ENCODE measurements around the gene EPB42.

The EPB42 gene

GRCh38 chr15:43220991-43221403, at the start of gene EPB42:
Gene EPB42 (minus strand): TSS chr15:43221018. CDS start chr15:43220825, 193 bp downstream.
- DNase-seq (ENCODE audit: low spot score) = no peak
- FAIRE-seq = no peak

- DNase-seq (ENCODE audit: low spot score) (no peak), FAIRE-seq (no peak)
These were observed 49.4 kb upstream of the EPB42 start for GRCh38 chr15:43270113-43270665.

- DNase-seq (ENCODE audit: low spot score) (no peak), FAIRE-seq (no peak)
These were observed 47.6 kb upstream of the EPB42 start for GRCh38 chr15:43268111-43269105.

- FAIRE-seq (no peak), DNase-seq (ENCODE audit: low spot score) (no peak)
These were observed 46.6 kb upstream of the EPB42 start for GRCh38 chr15:43267439-43267838.

- no peak for FAIRE-seq
- no peak for DNase-seq (ENCODE audit: low spot score)
These were observed 46.0 kb upstream of the EPB42 start, which contains the start of gene TGM5 for GRCh38 chr15:43266834-43267233. Gene TGM5 (minus strand): TSS chr15:43266928. CDS start chr15:43266849, 79 bp downstream.

GRCh38 chr15:43266386-43266785, 45.6 kb upstream of the EPB42 start:
- DNase-seq (ENCODE audit: low spot score) (no peak), FAIRE-seq (no peak)

- DNase-seq (ENCODE audit: low spot score) (no peak), FAIRE-seq (no peak)
These were observed 39.3 kb upstream of the EPB42 start for GRCh38 chr15:43260011-43260615.

- no peak for DNase-seq (ENCODE audit: low spot score)
- no peak for FAIRE-seq
These were observed 38.0 kb upstream of the EPB42 start for GRCh38 chr15:43258781-43259180.

- FAIRE-seq = no peak
- no peak for DNase-seq (ENCODE audit: low spot score)
These were observed 35.5 kb upstream of the EPB42 start for GRCh38 chr15:43256341-43256740.

- FAIRE-seq (no peak), DNase-seq (ENCODE audit: low spot score) (no peak)
These were observed 34.6 kb upstream of the EPB42 start for GRCh38 chr15:43255376-43255775.

- DNase-seq (ENCODE audit: low spot score) = peak; percentile 67
- FAIRE-seq = peak; percentile 27
These were observed 32.9 kb upstream of the EPB42 start for GRCh38 chr15:43253431-43254403.

GRCh38 chr15:43251871-43252250, 31.0 kb upstream of the EPB42 start:
- FAIRE-seq (no peak), DNase-seq (ENCODE audit: low spot score) (no peak)

- DNase-seq (ENCODE audit: low spot score) (no peak), FAIRE-seq (no peak)
These were observed 30.5 kb upstream of the EPB42 start for GRCh38 chr15:43251185-43251870.

GRCh38 chr15:43250785-43251184, 30.0 kb upstream of the EPB42 start:
- no peak for DNase-seq (ENCODE audit: low spot score)
- no peak for FAIRE-seq

GRCh38 chr15:43249699-43250203, 28.9 kb upstream of the EPB42 start:
- peak; percentile 89 for DNase-seq (ENCODE audit: low spot score)
- peak; percentile 50 for FAIRE-seq

GRCh38 chr15:43249236-43249635, 28.4 kb upstream of the EPB42 start:
- FAIRE-seq (no peak), DNase-seq (ENCODE audit: low spot score) (no peak)

GRCh38 chr15:43246261-43246774, 25.5 kb upstream of the EPB42 start:
- no peak for DNase-seq (ENCODE audit: low spot score)
- no peak for FAIRE-seq

- FAIRE-seq (no peak), DNase-seq (ENCODE audit: low spot score) (no peak)
These were observed 23.3 kb upstream of the EPB42 start for GRCh38 chr15:43244092-43244491.

GRCh38 chr15:43243020-43243645, 22.3 kb upstream of the EPB42 start:
- DNase-seq (ENCODE audit: low spot score) (no peak), FAIRE-seq (no peak)
